Hematopoietic multipotent progenitor cell (in vitro differentiated cells): ENCODE data around the gene ZMIZ1. TPM values are rescaled to one million over a fixed set of nuclear protein-coding genes. Genes with fewer than 3 reads are reported as not detected.
A peak's percentile ranks its signal among the peaks of the same experiment; 100 is the strongest.

Experiments
- DNase-seq, 3 donors: peaks; one replicate each; pipeline ENCODE4 v3.0.0-alpha.2; 2011 to 2015; ENCODE audit warnings: low read depth in 2 of 3, low spot score in 2 of 3
- total RNA-seq: library from RNA; depleted of rRNA; stranded (reverse); fragments of >200 nt; gene quantifications from one replicate; pipeline ENCODE4 v1.2.3, GENCODE V29; 2012

The ZMIZ1 gene
- total RNA-seq, 1 donor: 114 TPM

DNA sequence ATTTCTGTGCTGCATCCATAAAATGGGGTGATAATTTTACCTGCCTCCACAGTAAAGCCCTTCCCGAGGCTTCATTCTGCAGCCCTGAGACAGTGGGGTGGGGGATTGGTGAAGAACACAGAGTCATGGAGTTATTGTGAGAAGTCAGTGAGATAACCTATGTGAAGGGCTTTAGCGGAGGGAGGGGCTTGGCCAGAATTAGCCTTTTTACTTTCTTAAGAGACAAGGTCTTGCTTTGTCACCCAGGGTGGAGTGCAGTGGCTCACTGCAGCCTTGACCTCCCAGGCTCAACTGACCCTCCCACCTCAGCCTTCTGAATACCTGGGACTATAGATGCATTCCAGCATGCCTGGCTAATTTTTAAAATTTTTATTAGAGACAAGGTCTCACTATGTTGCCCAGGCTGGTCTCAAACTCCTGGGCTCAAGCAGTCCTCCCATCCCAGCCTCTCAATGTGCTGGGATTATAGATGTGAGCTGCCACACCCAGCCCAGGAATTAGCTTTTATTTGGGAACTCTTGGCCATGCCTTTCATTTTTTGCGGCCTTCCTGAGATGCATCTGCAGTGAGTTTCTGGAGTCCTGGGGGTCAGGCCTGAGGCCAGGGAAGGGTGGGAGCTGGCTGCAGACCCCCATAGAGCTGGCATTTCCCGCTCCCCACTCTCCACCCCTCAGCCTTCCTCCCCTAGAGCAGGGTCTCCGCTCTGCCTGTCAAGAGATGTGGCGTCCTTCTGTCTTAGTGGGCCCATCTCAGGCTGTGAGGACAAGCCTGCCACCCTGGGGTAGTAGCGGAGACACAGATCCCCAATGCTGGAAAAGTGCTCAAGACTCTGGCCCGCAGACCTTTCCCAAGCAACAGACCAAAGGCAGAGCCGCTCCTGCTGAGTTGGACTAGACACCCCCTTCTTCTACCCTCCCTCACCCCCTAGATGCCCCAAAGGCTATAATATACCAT is 77.0 kb downstream of the ZMIZ1 start:
- no peak for DNase-seq

GRCh38 chr10:79146611-79147130 is 77.9 kb downstream of the ZMIZ1 start:
- DNase-seq: no peak

DNA sequence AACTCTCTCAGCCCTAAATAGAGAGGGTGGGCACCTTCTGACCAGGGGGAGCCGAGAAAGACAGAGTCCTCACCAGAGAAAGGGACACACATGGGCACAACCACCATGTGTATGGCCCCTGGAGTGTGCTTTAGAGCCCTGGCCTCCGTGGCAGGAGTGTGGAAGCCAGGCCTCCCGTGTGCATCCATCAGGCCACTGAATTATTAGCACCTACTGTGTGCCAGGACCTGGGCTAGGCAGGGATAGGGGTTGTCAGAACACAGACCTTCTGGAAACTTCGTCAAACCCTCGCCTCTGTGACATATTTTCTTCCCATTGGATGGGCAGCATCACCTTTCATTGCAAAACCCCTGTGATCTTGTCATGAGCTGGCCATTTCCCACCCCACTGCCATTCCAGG is 78.5 kb downstream of the ZMIZ1 start:
- DNase-seq: no peak

GRCh38 chr10:79147796-79148451 is 79.2 kb downstream of the ZMIZ1 start:
- DNase-seq: no peak

DNA sequence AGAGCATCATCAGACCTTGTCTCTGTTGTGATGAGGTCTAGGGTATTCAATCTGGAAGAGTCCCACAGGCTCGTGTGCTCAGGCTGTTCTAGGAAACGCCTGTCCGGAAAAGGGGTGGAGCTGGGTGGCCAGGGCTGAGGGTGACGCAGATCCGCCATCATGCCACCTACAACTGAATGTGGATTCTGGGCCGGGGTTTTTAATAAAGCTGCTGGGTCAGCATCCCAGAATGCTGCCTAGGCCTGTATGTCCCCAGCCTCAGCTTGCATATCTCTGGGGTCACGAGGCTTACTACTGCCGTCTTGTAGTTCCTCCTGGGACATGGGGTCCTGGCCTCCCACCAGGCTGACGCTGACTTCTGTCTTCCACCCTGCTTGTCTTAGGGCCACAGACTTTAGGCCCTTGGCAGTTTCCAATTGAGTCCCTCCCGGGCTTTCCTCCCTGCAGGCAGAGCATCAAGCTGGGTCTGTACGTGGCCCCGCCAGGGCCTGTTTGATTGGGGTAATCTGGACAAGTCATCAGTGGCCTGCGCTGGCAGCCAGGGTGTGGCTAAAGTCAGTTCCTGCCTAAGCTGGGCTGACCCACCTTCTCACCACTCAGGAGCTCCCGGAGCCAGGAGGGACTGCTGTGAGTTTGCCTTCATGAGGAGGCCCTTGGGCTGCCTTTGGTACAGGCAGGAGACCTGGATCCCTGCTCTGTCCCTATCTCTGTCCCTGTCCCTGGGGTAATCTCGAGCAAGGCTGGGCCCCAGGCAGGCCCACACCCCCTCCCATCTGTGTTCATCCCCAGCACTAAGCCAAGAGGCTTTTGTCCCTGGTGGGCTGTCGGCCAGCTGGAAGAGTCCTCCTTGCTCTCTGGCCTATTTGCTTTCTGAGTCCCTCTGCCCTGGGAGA is 79.9 kb downstream of the ZMIZ1 start:
- peak in 1 of 3 donors; percentile 64 for DNase-seq

DNA sequence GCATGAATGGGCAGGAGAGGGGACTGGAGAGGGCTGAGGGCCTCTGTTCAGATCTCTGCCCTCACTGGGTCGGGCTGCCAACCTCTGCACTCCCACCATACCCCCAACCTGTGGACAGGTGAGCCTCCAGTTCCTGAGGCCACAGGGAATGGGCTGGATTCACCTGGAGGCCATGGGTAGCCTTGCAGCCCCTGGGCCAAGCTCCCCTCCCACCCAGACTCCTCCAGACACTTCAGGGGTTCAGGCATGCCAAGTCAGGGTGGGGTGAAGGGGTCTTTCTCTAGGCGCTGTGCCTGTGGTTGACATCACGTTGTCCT is 80.5 kb downstream of the ZMIZ1 start:
- DNase-seq: no peak

- DNase-seq: no peak
Measured at GRCh38 chr10:79149662-79150443, 81.1 kb downstream of the ZMIZ1 start.

DNA sequence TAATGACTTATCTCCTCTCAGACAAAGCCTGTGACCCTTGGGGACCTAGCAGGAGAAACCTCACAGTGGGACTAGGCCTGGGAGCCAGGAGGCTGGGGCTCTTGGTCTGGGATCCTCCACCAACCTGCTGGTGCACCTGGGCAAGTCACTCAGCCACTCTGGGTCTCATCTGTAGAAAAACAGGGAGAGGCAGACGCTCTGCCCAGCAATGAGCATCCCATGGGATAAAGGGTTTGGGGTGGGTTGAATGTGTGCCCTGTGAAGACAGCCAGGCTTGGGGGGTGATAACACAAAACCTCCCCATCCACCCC is 81.6 kb downstream of the ZMIZ1 start:
- no peak for DNase-seq

GRCh38 chr10:79152423-79152817 is 83.7 kb downstream of the ZMIZ1 start:
- DNase-seq: no peak

GRCh38 chr10:79153745-79154144 is 85.0 kb downstream of the ZMIZ1 start:
- no peak for DNase-seq

DNA sequence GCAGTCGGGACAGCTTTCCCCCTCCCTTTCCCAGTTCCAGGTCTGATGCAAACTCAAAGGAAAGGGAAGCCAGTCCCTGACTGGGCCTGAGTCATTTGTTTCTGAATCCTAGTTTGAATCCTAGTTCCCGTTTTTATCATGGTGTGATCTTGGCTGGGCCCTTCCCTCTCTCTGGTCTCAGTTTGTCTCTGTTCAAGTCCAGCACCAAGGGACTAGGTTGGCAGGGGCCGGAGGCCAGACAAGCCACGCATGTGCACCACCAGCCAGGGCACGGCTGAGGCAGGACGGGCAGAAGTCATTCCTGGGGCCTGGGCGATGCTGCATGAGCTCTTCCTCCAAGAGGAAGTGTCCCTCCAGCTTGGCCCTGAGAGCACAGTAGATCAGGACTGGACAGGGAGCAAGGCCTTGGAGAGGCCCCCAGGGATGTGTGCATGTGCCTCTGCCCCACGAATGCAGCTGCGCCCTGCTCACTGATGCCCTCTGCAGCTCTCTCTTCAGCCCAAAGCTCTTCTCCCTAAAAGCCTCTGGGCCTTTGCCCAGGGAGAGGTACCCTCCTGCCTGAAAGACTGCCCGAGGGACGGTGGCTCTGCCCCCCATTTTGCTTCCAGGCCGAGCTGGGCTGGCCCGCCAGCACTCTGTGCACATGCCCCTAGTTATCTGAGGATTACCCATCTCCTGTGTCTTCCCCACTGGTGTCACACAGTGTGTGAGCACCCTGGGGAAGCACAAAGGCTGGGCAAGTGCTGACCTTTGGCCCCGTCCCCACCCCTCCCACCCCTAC is 86.7 kb downstream of the ZMIZ1 start:
- no peak for DNase-seq

- no peak for DNase-seq
Measured at GRCh38 chr10:79156334-79157274, 87.8 kb downstream of the ZMIZ1 start.

- DNase-seq: no peak
Measured at GRCh38 chr10:79158004-79158340, 89.2 kb downstream of the ZMIZ1 start.

DNA sequence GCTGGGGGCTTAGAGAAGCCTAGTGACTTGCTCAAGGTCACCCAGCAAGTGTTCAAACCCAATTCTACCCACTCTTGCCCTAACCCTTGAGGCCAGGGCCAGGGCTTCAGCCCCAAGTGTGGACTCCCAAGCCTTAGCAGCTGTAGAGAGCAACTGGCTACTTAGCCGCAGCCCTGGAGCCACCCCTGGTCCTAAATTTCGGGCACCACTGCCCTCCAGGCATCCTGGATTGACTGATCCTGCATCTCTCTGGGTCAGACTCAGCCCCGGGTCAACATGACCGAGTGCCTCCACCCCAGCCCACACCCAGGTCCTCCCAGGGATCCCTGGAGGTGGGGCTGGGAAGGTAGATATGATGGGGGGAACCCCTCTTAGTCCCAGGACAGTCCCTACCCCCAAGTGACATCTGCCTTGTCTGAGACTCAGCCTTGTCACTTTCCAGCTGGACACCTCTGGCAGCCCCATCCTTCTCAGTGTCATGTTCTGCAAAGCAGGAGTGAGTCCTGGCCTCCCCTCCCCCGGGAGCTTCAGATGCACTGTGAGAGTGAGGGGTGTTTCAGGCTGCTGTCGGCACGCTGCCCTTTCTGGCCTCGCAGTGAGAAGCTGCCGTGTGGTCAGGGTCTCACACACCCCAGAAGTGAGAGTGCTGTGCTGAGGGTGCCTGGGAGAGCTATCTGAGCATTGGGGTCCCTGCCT is 89.8 kb downstream of the ZMIZ1 start:
- no peak for DNase-seq

DNA sequence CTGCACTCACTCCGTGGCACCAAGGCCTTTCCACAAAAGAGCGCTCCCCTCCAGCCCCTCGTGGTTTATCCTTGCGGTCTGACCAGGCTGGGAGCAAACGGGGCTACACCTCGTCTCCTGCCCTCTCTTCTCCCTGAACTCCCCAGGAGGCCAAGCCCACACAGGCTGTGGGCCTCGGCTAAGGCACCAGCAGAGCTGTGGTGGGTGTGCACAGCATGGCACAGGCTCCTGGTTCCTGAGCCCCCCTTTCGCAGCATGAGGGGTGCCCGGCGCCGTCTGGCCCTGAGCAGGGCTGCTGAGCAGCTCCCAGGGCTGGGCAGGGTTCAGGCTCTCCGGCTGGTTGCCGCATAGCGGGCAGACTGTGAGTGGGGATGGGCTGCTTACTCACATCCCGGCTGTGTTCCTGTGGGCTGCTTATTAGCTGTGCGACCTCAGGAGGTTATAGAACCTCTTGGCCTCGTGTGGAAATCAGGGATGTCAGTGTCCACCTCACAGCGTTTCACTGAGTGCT is 90.4 kb downstream of the ZMIZ1 start:
- DNase-seq: no peak

GRCh38 chr10:79159785-79160184 is 91.0 kb downstream of the ZMIZ1 start:
- DNase-seq: no peak

DNA sequence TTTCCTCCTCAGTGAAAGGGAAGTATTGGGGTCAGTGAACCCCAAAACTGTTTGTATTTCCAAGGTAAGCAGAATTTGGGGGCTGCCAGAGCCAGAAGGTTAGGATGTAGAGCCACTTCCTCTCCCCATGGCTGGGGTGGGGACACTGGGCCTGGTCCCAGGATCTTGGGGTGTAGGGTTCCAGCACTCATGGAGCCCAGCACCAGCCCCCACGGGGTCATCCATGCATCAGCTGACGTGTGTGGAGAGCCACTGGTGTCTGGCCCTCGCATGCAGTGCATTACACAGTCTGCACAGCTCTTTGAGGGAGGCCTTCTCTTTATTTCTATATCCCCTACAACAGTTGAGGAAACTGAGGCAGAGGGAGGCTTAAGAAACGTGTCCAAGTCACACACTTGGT is 91.4 kb downstream of the ZMIZ1 start:
- DNase-seq: no peak

GRCh38 chr10:79161557-79161956 is 92.8 kb downstream of the ZMIZ1 start:
- DNase-seq: no peak
